ENCODE results near the gene GPRC6A.
"Not testable (repeated sequence)": the region's sequence is repeated elsewhere in the genome, so short reads cannot be mapped to it uniquely, and the experiment has no call there.

GPRC6A gene

GRCh38 chr6:116828983-116829382, at the start of gene GPRC6A:
TSS of gene GPRC6A (minus strand) at chr6:116829083. CDS start at chr6:116829013, 70 bp downstream.
- DNase-seq = no peak

DNA sequence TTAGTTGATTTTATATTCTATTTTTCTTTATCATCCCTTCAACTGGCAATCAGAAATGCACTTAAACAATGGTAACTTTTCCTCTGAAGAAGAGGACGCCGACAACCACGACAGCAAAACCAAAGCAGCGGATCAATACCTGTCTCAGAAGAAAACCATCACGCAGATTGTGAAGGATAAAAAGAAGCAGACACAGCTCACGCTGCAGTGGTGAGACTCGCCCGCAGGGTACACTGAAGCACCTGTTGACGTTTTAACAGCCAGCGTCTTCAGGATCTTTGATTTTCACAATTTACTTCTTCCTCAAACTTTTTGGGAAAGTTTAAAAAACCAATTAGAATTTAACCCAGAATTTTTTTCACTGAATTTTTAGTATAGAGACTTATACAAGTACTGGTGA, 48.9 kb upstream of the GPRC6A start:
- no peak for DNase-seq

DNA sequence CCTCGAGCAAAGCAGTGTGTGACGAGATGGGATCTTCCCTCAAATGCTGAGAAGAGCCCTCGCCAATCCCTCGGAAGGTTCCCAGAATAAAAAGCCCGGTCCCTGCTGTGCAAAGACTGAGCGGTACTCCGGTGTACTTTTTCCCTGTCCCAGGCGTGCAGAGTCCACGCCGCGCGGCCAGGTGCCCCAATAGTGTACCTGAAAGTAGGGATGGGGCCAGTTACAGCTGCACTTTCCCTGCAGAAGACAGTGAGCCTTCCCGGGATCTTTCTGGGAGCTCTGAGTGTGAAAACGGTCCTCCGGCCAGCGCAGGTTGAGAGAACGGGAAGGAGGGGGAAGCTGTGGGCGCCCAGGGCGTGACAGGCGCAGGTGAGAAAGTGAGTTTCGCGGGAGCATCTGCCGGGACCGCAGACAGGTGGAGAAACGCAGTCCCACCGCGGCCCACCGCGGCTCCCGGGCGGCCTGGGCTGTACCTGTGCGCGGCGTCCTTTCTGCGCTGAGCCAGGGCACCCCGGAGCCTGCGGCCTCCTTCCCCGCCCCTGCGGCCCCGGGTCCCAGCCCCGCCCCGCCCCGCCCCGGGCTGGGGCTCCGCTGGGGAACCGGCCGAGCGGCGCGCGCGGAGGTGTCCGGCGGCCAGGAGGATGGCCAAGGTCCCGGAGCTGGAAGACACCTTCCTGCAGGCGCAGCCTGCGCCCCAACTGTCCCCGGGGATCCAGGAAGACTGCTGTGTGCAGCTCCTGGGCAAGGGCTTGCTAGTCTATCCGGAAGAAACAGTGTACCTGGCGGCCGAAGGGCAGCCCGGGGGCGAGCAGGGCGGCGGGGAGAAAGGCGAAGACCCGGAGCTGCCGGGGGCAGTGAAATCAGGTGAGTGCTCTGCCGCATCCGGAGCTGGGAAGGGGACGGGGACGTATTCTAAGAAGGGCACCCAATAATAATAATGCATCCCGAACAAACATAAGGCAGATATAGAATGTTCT, 48.0 kb upstream of the GPRC6A start, which contains the start of gene RFX6:
Gene RFX6 (plus strand): TSS at position 608 of the 977 bp plus-strand sequence. CDS start 34 bp downstream, at position 642.
- no peak for DNase-seq

GRCh38 chr6:116876107-116876506, 47.2 kb upstream of the GPRC6A start:
- no peak for DNase-seq

GRCh38 chr6:116872771-116873170, 43.9 kb upstream of the GPRC6A start:
- no peak for DNase-seq

GRCh38 chr6:116866281-116866871, 37.5 kb upstream of the GPRC6A start:
- DNase-seq = no peak

DNA sequence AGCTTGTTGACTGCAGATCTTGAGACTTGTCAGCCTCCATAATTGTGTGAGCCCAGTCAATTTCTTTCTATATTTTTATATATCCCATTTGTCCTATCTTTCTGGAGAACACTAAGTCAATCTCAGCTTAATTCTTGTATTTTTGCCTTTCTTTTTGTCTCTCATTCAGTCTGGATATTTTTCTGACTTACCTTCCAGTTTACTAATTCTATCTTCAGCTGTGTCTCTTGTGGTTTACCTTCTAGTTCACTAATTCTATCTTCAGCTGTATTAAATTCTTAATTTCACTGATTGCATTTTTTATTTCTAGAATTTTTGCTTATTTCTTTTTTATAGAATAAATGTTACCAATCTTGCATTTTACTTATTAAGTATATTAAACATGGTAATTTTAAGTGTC, 30.4 kb upstream of the GPRC6A start:
- DNase-seq = no peak

- no peak for DNase-seq
Observed at GRCh38 chr6:116858060-116858459, 29.2 kb upstream of the GPRC6A start.

DNA sequence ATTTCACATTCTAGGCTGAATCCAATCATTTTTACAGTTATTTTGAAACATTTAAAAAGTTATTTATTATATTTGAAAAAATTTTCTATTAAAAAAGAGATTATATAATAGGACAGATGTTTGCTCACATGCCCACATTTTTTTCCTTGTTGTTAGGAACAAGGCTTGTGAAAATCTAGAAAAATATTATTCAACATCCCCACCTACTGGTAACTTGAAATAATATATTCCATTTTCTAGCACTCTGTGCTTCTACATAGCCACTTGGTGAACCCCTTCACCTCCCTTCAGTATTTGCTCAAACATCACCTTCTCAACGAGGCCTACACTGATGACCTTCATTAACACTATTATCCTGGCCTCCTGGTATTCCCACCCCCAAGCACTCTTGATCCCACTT, 18.3 kb upstream of the GPRC6A start:
- no peak for DNase-seq

GRCh38 chr6:116842459-116842858, 13.6 kb upstream of the GPRC6A start:
- no peak for DNase-seq

- DNase-seq = no peak
Observed at GRCh38 chr6:116840091-116840490, 11.2 kb upstream of the GPRC6A start.

DNA sequence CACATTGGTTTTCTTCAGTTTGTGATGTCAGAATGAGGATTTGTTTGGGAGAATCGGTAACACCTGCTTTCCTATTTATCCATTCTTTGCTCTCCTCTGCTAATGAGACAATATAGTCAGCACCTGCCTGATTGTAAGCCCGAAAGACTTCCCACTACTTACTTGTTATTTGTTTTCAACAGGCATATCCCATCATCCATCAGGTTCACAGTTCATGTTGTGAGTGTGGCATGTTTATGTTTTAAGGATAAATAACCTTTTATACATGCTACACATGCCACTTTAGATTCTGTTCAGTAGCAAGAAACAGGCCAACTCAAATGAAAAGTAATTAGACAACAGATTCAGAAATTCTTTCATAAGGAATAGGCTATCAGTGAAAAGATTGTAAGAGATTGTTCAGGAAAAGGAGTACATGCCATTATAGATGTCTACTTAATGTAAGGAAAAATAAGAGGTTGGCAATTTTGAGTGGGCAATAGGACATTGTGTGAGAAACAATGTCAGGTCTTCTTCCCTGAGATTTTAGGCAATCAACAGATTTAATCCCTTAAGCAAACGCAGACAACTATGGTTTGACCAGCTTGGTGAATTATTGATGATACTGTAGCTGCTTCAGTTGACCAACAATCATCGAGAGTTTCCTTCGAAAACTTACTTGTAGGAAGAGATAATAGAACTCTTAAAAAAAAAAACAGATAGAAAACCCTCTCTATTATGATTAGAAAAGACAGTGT, 7.9 kb upstream of the GPRC6A start:
- no peak for DNase-seq

DNA sequence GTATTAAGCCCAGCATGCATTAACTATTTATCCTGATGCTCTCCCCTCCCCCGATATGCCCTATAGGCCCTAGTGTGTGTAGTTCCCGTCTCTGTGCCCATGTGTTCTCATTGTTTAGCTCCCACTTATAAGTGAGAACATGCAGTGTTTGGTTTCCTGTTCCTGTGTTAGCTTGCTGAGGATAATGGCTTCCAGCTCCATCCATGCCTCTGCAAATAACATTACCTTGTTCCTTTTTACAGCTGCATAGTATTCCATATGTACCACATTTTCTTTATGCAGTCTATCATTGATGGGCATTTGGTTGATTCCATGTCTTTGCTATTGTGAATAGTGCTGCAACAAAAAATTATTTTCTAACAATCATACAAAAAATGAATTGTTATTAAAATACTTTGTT, 5.6 kb upstream of the GPRC6A start:
- not testable (repeated sequence) for DNase-seq

GRCh38 chr6:116827561-116828240, 1.2 kb downstream of the GPRC6A start:
- no peak for DNase-seq

GRCh38 chr6:116816336-116816735, 12.5 kb downstream of the GPRC6A start:
- not testable (repeated sequence) for DNase-seq

DNA sequence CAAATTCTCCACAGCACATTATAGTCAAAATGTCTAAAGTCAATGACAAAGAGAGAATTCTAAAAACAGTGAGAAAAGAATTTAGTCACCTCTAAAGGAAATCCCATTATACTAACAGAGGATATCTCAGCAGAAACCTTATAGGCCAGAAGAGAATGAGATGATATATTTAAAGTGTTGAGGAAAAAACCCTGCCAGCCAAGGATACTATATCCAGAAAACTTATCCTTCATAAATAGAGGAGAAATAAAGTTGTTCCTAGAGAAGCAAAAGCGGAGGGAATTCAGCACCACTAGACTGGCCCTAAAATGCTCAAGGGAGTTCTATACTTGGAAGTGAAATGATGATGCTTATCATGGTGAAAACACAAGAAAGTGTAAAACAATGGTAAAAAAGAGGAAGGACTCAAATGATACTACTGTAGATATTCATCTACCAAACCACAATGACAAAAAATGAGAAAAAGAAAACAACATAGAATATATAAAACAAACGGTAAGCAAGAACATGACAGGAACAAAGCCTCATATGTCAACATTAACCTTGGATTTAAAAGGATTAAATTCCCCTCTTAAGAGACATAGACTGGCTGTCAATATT, 16.7 kb downstream of the GPRC6A start:
- DNase-seq = no peak

DNA sequence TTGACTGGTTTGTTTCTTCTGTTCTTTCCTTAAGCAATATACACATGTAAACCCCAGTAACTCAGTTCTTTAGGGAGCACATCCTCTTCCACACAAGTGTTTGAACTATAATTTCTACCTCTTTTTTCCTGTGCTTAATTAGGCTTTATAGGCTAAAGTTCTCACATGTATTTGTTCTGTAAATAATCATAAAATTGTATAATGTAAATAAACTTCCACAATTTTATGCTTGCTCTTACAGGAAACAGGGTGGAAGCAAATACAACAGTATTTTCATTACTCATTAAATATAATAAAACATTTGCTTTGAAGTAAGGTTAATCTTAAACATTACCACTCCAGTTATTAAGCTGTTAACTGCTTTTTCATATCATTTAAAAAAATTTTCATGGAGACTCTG, 26.9 kb downstream of the GPRC6A start:
- DNase-seq = no peak

DNA sequence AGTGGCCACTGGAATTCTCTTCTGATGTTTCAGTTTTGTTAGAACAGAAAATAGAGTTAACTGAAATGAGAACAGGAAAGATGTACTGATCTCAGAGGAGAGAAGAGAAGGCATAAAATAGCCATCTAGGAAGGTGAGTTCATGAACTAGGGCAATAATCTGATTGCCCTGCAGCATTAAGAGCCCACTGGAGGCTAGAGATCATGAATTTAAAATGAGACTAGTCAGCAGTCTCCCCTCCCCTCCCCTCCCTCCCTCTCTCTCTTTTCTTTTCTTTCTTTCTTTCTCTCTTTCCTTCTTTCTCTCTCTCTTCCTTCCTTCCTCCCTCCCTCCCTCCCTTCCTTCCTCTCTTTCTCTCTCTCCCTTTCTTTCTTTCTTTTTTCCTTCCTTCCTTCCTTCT, 28.9 kb downstream of the GPRC6A start:
- no peak for DNase-seq

GRCh38 chr6:116797585-116797984, 31.3 kb downstream of the GPRC6A start:
- DNase-seq = no peak

- no peak for DNase-seq
Observed at GRCh38 chr6:116793224-116793623, 35.7 kb downstream of the GPRC6A start.

DNA sequence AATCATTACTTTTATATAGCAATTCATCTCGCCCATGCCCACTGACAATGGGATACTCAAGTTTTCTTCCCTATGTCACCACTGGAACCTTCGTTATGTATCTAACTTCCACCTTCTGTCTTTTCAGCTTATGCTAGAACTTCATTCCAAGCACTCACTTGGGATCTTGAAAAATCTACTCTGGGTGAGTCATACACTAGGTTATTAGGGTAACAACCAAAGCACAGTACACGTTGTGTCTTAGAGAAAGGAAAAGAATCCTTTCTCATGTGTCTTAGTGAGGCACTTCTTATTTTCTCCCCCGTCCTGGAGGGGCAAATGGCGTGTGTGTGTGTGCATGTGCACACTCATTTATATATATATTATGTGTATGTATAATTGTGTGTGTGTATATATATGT, 45.0 kb downstream of the GPRC6A start:
- no peak for DNase-seq

Measured in amygdala (tissue), 56 donors.